IPS DF 6.9 (cell line): ENCODE results near the gene KCNQ1.

Experiments used
- DNase-seq: peaks from one replicate; pipeline ENCODE4 v3.0.0-alpha.2; 2013; ENCODE audit warnings: low read depth, low spot score
- H3K27ac ChIP-seq: one replicate; pipeline ENCODE4 v1.5.1; 2013; ENCODE audit warnings: low read length, control low read depth
- H3K27me3 ChIP-seq: 2 replicates; pipeline ENCODE4 v1.6.1; 2013; ENCODE audit warnings: mild to moderate bottlenecking, low read length; ENCODE audit not compliant: control insufficient read depth, insufficient read depth
- H3K36me3 ChIP-seq: 2 replicates; pipeline ENCODE4 v1.6.1; 2013; ENCODE audit warnings: low read length; ENCODE audit not compliant: control insufficient read depth, insufficient read depth
- H3K4me1 ChIP-seq: 2 replicates; pipeline ENCODE4 v1.6.1; 2013; ENCODE audit warnings: low read length; ENCODE audit not compliant: control insufficient read depth, insufficient read depth
- H3K4me3 ChIP-seq: 2 replicates; pipeline ENCODE4 v1.5.1; 2013; ENCODE audit warnings: mild to moderate bottlenecking, low read length
- H3K9me3 ChIP-seq: 2 replicates; pipeline ENCODE4 v1.6.1; 2013; ENCODE audit warnings: low read length, inconsistent platforms; ENCODE audit not compliant: control insufficient read depth, insufficient read depth
- WGBS: extraction: QIAGEN DNeasy Blood & Tissue Kit; methylation state at CpG from one replicate; pipeline ENCODE4 v1.1.7; 2013; ENCODE audit warnings: mixed read lengths, missing lambda C conversion rate; ENCODE audit not compliant: insufficient read length, insufficient coverage; 5-methylcytosine and 5-hydroxymethylcytosine counted together

KCNQ1 gene

DNA sequence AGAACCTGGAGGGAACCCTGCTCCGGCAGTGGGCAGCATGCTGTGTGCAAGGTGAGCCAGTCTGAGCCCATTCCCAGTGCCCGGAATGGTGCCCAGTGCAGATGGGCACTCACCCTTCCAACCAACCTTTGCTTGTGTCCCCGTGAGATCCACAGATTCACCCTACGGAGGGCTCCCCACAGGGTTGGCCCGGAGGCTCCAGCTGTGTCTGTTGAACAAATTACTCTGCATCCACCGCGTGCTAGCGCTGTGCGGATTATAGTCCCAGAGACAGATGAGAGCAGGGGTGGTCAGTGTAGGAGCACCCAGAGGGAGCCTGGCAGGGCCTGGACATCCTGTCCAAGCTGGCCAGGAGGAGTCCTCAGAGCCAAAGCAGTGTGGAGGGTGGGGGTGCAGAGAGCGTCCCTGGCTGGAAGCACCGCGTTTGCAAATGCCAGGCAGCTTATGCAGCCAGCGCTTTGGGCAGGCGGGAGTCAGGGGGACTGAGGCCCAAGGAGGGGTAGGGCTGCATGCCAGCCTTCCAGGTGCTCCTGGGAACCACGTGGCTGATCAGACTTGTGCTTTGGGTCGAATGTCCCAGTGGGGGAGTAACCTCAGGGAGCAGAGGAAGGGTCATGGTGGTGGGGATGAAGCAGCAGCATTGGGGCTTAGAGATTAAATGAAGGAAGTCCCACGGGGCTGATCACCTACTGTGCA is 80.5 kb downstream of the KCNQ1 start:
- Histone ChIP-seq H3K27me3 (peaks cover 2% of the 10 kb centered on the region; the same call in 1 of the 2 replicates), H3K9me3 (no peaks in the 10 kb centered on the region), H3K4me3 (no peak overlapping the region), H3K36me3 (no peaks in the 10 kb centered on the region), H3K4me1 (no peaks in the 10 kb centered on the region), H3K27ac (no peak overlapping the region)
- DNase-seq, result no peak
- WGBS, result no CpG with 5 or more reads among the region's 17 CpGs

DNA sequence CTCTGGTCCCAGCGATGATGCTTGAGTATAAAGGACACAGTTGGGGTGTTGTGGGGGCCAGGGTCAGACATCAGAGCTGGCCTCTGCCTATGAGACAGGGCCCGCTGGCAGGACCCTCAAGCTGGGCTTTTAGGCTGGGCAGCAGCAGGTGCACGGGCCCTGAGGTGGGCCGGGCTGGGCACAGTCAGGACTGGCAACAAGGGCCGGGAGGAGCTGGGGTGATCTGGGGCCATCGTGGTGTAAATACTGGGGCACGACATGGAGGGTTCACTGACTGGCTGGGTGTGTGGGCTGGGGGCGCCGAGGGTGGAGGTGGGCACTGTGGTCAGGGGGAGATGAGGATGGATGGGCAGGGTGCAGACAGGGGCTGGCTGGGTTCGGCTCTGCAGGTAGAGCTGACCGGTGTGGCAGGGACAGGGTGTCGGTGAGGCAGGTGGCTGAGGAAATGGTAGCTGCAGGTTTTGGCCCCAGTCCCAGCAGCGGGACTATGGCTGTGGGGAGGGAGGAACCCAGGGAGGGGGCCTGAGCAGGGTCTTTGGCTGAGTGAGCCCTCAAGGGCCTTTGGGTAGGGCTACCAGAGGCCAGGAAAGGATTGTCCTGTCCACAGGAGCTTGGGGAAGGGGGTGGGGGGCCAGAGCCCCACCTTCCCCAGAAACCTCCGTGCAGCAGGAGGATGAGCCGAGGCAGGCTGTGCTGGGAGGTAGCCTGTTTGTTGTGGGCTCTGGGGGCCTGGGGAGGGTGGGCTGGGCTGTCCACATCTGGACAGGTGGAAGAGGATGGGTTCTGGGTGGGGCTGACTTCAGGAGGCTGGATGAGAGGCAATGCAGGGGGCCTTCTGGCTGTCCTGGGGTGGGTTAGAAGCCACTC is 81.4 kb downstream of the KCNQ1 start:
- DNase-seq, result no peak
- H3K27ac ChIP-seq, result no peak overlapping the region
- peaks cover 2% of the 10 kb centered on the region; the same call in 1 of the 2 replicates for H3K27me3 ChIP-seq
- WGBS, result no CpG with 5 or more reads among the region's 15 CpGs
- H3K4me3 ChIP-seq, result no peak overlapping the region
- no peaks in the 10 kb centered on the region for H3K9me3 ChIP-seq
- no peaks in the 10 kb centered on the region for H3K4me1 ChIP-seq
- no peaks in the 10 kb centered on the region for H3K36me3 ChIP-seq

DNA sequence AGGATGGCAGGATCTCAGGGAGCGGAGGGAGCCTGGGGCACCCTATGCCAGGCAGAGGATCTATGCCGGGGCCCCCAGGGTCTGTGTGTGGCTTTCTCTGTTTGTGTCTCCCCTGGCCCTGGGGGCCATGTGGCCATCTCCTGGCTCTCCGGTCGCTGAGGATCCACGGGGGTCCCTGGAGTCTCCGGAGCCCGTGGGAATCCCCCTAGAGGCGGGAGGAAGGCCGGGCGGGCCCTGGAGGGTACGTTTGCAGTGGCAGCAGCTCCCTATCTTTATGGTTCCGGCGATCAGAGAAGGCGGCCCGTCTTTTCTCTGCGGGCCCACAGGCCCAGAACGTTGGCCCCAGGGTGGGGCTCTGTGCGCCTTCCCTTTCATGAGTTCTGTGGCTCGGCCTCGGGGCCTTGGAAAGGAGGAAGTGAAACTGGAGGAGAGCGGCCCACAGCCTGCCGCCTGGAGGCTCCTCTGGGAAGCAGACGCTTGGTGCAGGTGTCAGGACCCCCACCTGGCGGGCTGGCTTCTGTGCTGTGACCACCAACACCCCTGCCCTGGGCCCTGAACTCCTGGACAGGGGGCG is 82.1 kb downstream of the KCNQ1 start:
- H3K4me3 ChIP-seq, result no peak overlapping the region
- peaks cover 2% of the 10 kb centered on the region; the same call in 1 of the 2 replicates for H3K27me3 ChIP-seq
- no CpG with 5 or more reads among the region's 25 CpGs for WGBS
- no peaks in the 10 kb centered on the region for H3K9me3 ChIP-seq
- H3K36me3 ChIP-seq, result no peaks in the 10 kb centered on the region
- H3K27ac ChIP-seq, result no peak overlapping the region
- no peaks in the 10 kb centered on the region for H3K4me1 ChIP-seq
- no peak for DNase-seq

GRCh38 chr11:2527621-2528291 is 82.9 kb downstream of the KCNQ1 start:
- Histone ChIP-seq H3K4me1 (peaks cover 2% of the 10 kb centered on the region; the same call in 1 of the 2 replicates), H3K36me3 (no peaks in the 10 kb centered on the region), H3K27ac (no peak overlapping the region), H3K4me3 (no peak overlapping the region), H3K27me3 (peaks cover 2% of the 10 kb centered on the region; the same call in 1 of the 2 replicates), H3K9me3 (no peaks in the 10 kb centered on the region)
- no CpG with 5 or more reads among the region's 22 CpGs for WGBS
- DNase-seq, result no peak

DNA sequence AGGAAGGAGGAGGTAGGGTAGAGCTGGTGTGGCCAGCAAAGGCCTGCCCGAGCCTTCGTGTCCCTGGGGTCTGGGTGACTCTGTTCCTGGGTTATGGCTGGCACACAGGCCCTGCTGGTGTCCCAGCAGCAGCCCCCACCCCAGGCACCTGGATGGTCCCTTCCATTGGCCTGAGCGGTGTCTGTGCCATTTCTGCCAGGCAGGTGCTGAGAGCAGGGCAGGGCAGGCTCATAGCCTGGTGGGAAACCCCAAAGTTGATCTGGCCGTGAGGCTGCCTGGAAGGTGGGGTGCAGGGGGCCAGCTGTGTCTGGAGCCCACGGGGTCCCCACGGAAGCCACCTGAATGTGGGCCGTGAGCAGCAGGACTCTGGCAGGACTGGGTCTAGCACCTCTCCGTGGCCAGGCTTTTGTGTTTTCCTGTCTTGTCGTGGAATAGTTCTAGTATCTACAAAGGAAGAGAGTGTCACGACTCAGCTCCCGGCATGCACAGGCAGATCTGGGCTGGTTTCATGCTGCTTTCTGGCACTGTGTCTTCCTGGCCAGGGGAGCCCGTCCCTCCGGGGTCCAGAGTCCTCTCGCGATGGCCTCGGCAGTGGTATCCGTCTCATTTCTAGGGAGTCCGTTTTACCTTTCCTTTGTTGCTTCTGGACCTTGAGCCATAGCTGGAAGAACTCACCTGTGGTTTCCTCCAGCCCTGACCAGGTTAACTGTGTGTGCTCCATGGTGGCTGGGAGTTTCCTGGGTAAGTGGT is 83.7 kb downstream of the KCNQ1 start:
- WGBS, result no CpG with 5 or more reads among the region's 18 CpGs
- DNase-seq, result no peak
- H3K27me3 ChIP-seq, result peaks cover 2% of the 10 kb centered on the region; the same call in 1 of the 2 replicates

DNA sequence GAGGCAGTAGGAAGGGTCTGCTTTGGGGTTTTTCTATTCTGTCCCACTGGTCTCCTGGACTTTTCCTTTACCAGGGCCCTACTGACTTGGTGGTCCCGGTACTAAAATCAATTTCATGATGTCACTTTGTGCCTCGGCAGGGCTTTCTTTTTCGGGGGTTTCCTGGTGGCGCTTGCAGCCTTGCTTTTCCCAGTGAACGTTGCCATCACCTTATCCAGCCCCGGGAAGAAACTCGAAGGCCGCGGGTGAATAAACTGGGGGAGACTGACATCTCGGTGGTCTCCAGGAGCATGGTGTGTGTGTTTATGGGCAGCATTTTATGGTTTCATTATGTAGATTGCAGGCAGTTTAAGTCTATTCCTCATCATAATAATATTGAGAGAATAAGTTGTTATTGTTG is 84.4 kb downstream of the KCNQ1 start:
- WGBS, result no CpG with 5 or more reads among the region's 10 CpGs
- H3K36me3 ChIP-seq, result no peaks in the 10 kb centered on the region
- no peak overlapping the region for H3K4me3 ChIP-seq
- H3K9me3 ChIP-seq, result no peaks in the 10 kb centered on the region
- no peak overlapping the region for H3K27ac ChIP-seq
- peaks cover 1% of the 10 kb centered on the region; the same call in 1 of the 2 replicates for H3K27me3 ChIP-seq
- no peak for DNase-seq
- peaks cover 9% of the 10 kb centered on the region for H3K4me1 ChIP-seq

More for the DNA sequence above, 83.7 kb downstream of the KCNQ1 start:
- no peak overlapping the region for H3K27ac ChIP-seq
- H3K9me3 ChIP-seq, result no peaks in the 10 kb centered on the region
- H3K4me1 ChIP-seq, result peaks cover 6% of the 10 kb centered on the region
- H3K36me3 ChIP-seq, result no peaks in the 10 kb centered on the region
- H3K4me3 ChIP-seq, result no peak overlapping the region

GRCh38 chr11:2529636-2530035 is 84.8 kb downstream of the KCNQ1 start:
- peaks cover 9% of the 10 kb centered on the region for H3K4me1 ChIP-seq
- DNase-seq, result no peak
- no peaks in the 10 kb centered on the region; the same call in 1 of the 2 replicates for H3K27me3 ChIP-seq
- no CpG with 5 or more reads among the region's 14 CpGs for WGBS
- H3K36me3 ChIP-seq, result no peaks in the 10 kb centered on the region
- H3K27ac ChIP-seq, result no peak overlapping the region
- no peak overlapping the region for H3K4me3 ChIP-seq
- no peaks in the 10 kb centered on the region for H3K9me3 ChIP-seq

GRCh38 chr11:2530131-2530854 is 85.5 kb downstream of the KCNQ1 start:
- Histone ChIP-seq H3K4me1 (peaks cover 9% of the 10 kb centered on the region), H3K27ac (no peak overlapping the region), H3K4me3 (no peak overlapping the region), H3K9me3 (no peaks in the 10 kb centered on the region), H3K36me3 (no peaks in the 10 kb centered on the region), H3K27me3 (no peaks in the 10 kb centered on the region; the same call in 1 of the 2 replicates)
- WGBS, result no CpG with 5 or more reads among the region's 17 CpGs
- DNase-seq, result no peak

- no CpG with 5 or more reads among the region's 10 CpGs for WGBS
- no peaks in the 10 kb centered on the region for H3K9me3 ChIP-seq
- peaks cover 9% of the 10 kb centered on the region for H3K4me1 ChIP-seq
- DNase-seq, result no peak
- H3K27me3 ChIP-seq, result no peaks in the 10 kb centered on the region; the same call in 1 of the 2 replicates
- no peak overlapping the region for H3K27ac ChIP-seq
- H3K4me3 ChIP-seq, result no peak overlapping the region
- H3K36me3 ChIP-seq, result no peaks in the 10 kb centered on the region; the same call in 1 of the 2 replicates
Observed at GRCh38 chr11:2530855-2531200, 86.0 kb downstream of the KCNQ1 start.
